ENCODE data around the gene CLCN7.

GRCh38 chr16:1509307-1510221 is 34.7 kb upstream of the CLCN7 start:
- no peak for TF ChIP-seq POLR2A (IDR thresholded peaks at IDR 0.05; ENCODE audit: low read depth, low read length)
- peak; percentile 14; the same call in 1 of the 2 replicates for TF ChIP-seq POLR2AphosphoS5 (IDR thresholded peaks at IDR 0.05; ENCODE audit: low read depth, low read length)
- TF ChIP-seq TAF1 (IDR thresholded peaks at IDR 0.05; ENCODE audit: borderline replicate concordance, low read depth, low read length), result no peak
